ENCODE data around the gene RAPGEF1.

- TF ChIP-seq CTCF (IDR thresholded peaks at IDR 0.05) (no peak), ZFX (IDR thresholded peaks at IDR 0.05; ENCODE audit: borderline replicate concordance) (no peak)
Measured at GRCh38 chr9:131679261-131680020, 60.4 kb downstream of the RAPGEF1 start.

Data from 22Rv1 (cell line).